GM23338 (cell line): ENCODE results near the gene GPRIN1. TPM values are rescaled to one million over a fixed set of nuclear protein-coding genes. Genes with fewer than 3 reads are reported as not detected.

ENCODE experiments used
- ATAC-seq: fragments of 200-7000 bp; cut with Tn5 transposase; 3 replicates; pipeline ENCODE4 v1.9.1; 2020
- DNase-seq: peaks from one replicate; pipeline ENCODE4 v3.0.0-alpha.2; 2015; ENCODE audit warnings: low spot score
- H2AFZ ChIP-seq: fragments of 200-600 bp; sonication (generic); 2 replicates; pipeline ENCODE4 v1.8.0; 2016; ENCODE audit warnings: antibody characterized with exemption, mild to moderate bottlenecking, moderate library complexity
- H3F3A ChIP-seq: fragments of 200-600 bp; sonication (generic); replicated peaks from 2 replicates; pipeline ENCODE4 v1.8.0; 2017; ENCODE audit warnings: antibody characterized with exemption, mixed run types, low read depth
- H3K27ac ChIP-seq: fragments of 200-600 bp; sonication (generic); 2 replicates; pipeline ENCODE4 v1.6.1; 2016; ENCODE audit warnings: low read depth
- H3K27me3 ChIP-seq: fragments of 200-600 bp; sonication (generic); 2 replicates; pipeline ENCODE4 v1.8.0; 2016; ENCODE audit warnings: mild to moderate bottlenecking, mixed run types, moderate library complexity; ENCODE audit not compliant: insufficient read depth
- H3K36me3 ChIP-seq: fragments of 200-600 bp; sonication (generic); 2 replicates; pipeline ENCODE4 v1.8.0; 2016; ENCODE audit warnings: mild to moderate bottlenecking; ENCODE audit not compliant: insufficient read depth
- H3K4me1 ChIP-seq: fragments of 200-600 bp; sonication (generic); 2 replicates; pipeline ENCODE4 v1.8.0; 2016; ENCODE audit warnings: mild to moderate bottlenecking, moderate library complexity; ENCODE audit not compliant: insufficient read depth
- H3K4me2 ChIP-seq: fragments of 200-600 bp; sonication (generic); 2 replicates; pipeline ENCODE4 v1.7.1; 2017; ENCODE audit warnings: mixed run types
- H3K4me3 ChIP-seq: fragments of 200-600 bp; sonication (generic); 2 replicates; pipeline ENCODE4 v1.6.1; 2016; ENCODE audit warnings: mixed run types
- H3K79me2 ChIP-seq: fragments of 200-600 bp; sonication (generic); replicated peaks from 2 replicates; pipeline ENCODE4 v1.8.0; 2017; ENCODE audit warnings: mild to moderate bottlenecking; ENCODE audit not compliant: insufficient read depth
- H3K9me2 ChIP-seq: fragments of 200-600 bp; sonication (generic); 2 replicates; pipeline ENCODE4 v1.8.0; 2017; ENCODE audit not compliant: insufficient read depth
- H4K20me1 ChIP-seq: fragments of 200-600 bp; sonication (generic); replicated peaks from 2 replicates; pipeline ENCODE4 v1.8.0; 2017; ENCODE audit warnings: mild to moderate bottlenecking; ENCODE audit not compliant: insufficient read depth
- H3K27ac Mint-ChIP-seq: 2 replicates; pipeline ENCODE4 v1.8.0; 2020; ENCODE audit warnings: inconsistent platforms, mild to moderate bottlenecking, moderate library complexity, mixed read lengths
- H3K27me3 Mint-ChIP-seq: 3 replicates; pipeline ENCODE4 v1.8.0; 2022; ENCODE audit warnings: low read depth, mild to moderate bottlenecking, moderate library complexity, mixed read lengths, inconsistent platforms; ENCODE audit not compliant: insufficient read depth, poor library complexity
- H3K36me3 Mint-ChIP-seq: 3 replicates; pipeline ENCODE4 v1.8.0; 2021; ENCODE audit warnings: low read depth, mild to moderate bottlenecking, inconsistent platforms, moderate library complexity, mixed read lengths
- H3K4me1 Mint-ChIP-seq: 3 replicates; pipeline ENCODE4 v1.8.0; 2020; ENCODE audit warnings: mild to moderate bottlenecking, inconsistent platforms, mixed read lengths
- H3K4me3 Mint-ChIP-seq: 3 replicates; pipeline ENCODE4 v1.8.0; 2021; ENCODE audit warnings: moderate library complexity, mild to moderate bottlenecking, inconsistent platforms, mixed read lengths
- H3K9me3 Mint-ChIP-seq: 3 replicates; pipeline ENCODE4 v1.8.0; 2020; ENCODE audit warnings: moderate library complexity, mild to moderate bottlenecking, inconsistent platforms, mixed read lengths
- CREB1 ChIP-seq: fragments of 250-450 bp; sonication (Bioruptor Pico); IDR thresholded peaks from 2 replicates; pipeline ENCODE4 v1.5.0; 2020; ENCODE audit warnings: low read depth, mild to moderate bottlenecking, moderate library complexity
- NANOG ChIP-seq: IDR thresholded peaks from 2 replicates; pipeline ENCODE4 v1.6.1; 2016; ENCODE audit warnings: antibody characterized with exemption, borderline replicate concordance
- POLR2AphosphoS5 ChIP-seq: IDR thresholded peaks from 2 replicates; pipeline ENCODE4 v1.6.1; 2016; ENCODE audit warnings: antibody characterized with exemption, low read depth
- STAT1 ChIP-seq: IDR thresholded peaks from one replicate; pipeline ENCODE4 v1.6.1; 2016; ENCODE audit warnings: antibody characterized with exemption; ENCODE audit not compliant: unreplicated experiment
- ZNF331 ChIP-seq: fragments of 250-450 bp; sonication (Bioruptor Pico); IDR thresholded peaks from 2 replicates; pipeline ENCODE4 v1.5.0; 2020; ENCODE audit warnings: low read depth, mild to moderate bottlenecking, moderate library complexity
- polyA plus RNA-seq: library from polyadenylated mRNA; unstranded; fragments of >200 nt; fragmentation: Nextera tagmentation; extraction: Ambion mirVana; gene quantifications from 2 replicates; pipeline ENCODE4 v1.2.1, GENCODE V29; 2016
- total RNA-seq: library from RNA; depleted of rRNA; stranded (reverse); fragments of >200 nt; shearing (Covaris generic); gene quantifications from 2 replicates; pipeline ENCODE4 v1.2.3, GENCODE V29; 2014
- TF ChIP-seq, protein P1 (sequence below), 2 experiments: fragments of 200-600 bp in 1 of 2; sonication (generic) in 1 of 2; conservative IDR thresholded peaks; 2 replicates each; pipeline versions ENCODE4 v1.5.1 to v1.6.1; 2016 to 2017; ENCODE audit warnings: antibody characterized with exemption in 2 of 2, low read depth in 2 of 2, mild to moderate bottlenecking in 2 of 2, moderate library complexity in 1 of 2
- TF ChIP-seq, protein P2 (sequence below): IDR thresholded peaks from 2 replicates; pipeline ENCODE4 v1.6.1; 2016; ENCODE audit warnings: antibody characterized with exemption

GPRIN1 gene
- total and polyA plus RNA-seq, 2 experiments from 2014 or later = 3.8 to 14.6 TPM

- TF ChIP-seq, protein P1, sequence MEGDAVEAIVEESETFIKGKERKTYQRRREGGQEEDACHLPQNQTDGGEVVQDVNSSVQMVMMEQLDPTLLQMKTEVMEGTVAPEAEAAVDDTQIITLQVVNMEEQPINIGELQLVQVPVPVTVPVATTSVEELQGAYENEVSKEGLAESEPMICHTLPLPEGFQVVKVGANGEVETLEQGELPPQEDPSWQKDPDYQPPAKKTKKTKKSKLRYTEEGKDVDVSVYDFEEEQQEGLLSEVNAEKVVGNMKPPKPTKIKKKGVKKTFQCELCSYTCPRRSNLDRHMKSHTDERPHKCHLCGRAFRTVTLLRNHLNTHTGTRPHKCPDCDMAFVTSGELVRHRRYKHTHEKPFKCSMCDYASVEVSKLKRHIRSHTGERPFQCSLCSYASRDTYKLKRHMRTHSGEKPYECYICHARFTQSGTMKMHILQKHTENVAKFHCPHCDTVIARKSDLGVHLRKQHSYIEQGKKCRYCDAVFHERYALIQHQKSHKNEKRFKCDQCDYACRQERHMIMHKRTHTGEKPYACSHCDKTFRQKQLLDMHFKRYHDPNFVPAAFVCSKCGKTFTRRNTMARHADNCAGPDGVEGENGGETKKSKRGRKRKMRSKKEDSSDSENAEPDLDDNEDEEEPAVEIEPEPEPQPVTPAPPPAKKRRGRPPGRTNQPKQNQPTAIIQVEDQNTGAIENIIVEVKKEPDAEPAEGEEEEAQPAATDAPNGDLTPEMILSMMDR (conservative IDR thresholded peaks at IDR 0.05; ENCODE audit: low read depth in 2 of 2) = no peak
- TF ChIP-seq ZNF331 (no peak), NANOG (no peak)
Measured at GRCh38 chr5:176590035-176590717, 19.8 kb downstream of the GPRIN1 start (continued).

GRCh38 chr5:176589039-176589769, 20.8 kb downstream of the GPRIN1 start:
- Mint-ChIP-seq H3K4me1 (no peaks in the 10 kb centered on the region; the same call in 2 of the 3 replicates), H3K27ac (no peak overlapping the region), H3K27me3 (peaks cover 12% of the 10 kb centered on the region), H3K36me3 (peaks cover 3% of the 10 kb centered on the region; the same call in 2 of the 3 replicates), H3K4me3 (no peak overlapping the region; the same call in 2 of the 3 replicates), H3K9me3 (peaks cover 23% of the 10 kb centered on the region)
- Histone ChIP-seq H3F3A (peaks cover 3% of the 10 kb centered on the region; the same call in 1 of the 2 replicates), H3K27ac (no peak overlapping the region), H3K9me2 (peaks cover 9% of the 10 kb centered on the region), H3K4me2 (no peak overlapping the region), H3K27me3 (no peaks in the 10 kb centered on the region), H3K4me3 (no peak overlapping the region), H3K4me1 (no peaks in the 10 kb centered on the region), H4K20me1 (no peaks in the 10 kb centered on the region), H3K36me3 (no peaks in the 10 kb centered on the region; the same call in 1 of the 2 replicates), H3K79me2 (no peaks in the 10 kb centered on the region), H2AFZ (no peak overlapping the region)
- no peak for TF ChIP-seq POLR2AphosphoS5
- TF ChIP-seq, protein P1 (conservative IDR thresholded peaks at IDR 0.05; ENCODE audit: low read depth in 2 of 2) = no peak
- TF ChIP-seq, protein P2, sequence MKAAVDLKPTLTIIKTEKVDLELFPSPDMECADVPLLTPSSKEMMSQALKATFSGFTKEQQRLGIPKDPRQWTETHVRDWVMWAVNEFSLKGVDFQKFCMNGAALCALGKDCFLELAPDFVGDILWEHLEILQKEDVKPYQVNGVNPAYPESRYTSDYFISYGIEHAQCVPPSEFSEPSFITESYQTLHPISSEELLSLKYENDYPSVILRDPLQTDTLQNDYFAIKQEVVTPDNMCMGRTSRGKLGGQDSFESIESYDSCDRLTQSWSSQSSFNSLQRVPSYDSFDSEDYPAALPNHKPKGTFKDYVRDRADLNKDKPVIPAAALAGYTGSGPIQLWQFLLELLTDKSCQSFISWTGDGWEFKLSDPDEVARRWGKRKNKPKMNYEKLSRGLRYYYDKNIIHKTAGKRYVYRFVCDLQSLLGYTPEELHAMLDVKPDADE = no peak
- TF ChIP-seq ZNF331 = no peak
- no peak for TF ChIP-seq CREB1 (CRISPR knock-in tag)
- TF ChIP-seq STAT1 = no peak
- DNase-seq (no peak), ATAC-seq (no peak)
